ENCODE data around the gene HECTD4. TPM values are rescaled to one million over a fixed set of nuclear protein-coding genes. Genes with fewer than 3 reads are reported as not detected.
"Not testable (repeated sequence)": the region's sequence is repeated elsewhere in the genome, so short reads cannot be mapped to it uniquely, and the experiment has no call there.

Gene HECTD4
- total RNA-seq, 1 donor from 2014 or later: 63.3 TPM

DNA sequence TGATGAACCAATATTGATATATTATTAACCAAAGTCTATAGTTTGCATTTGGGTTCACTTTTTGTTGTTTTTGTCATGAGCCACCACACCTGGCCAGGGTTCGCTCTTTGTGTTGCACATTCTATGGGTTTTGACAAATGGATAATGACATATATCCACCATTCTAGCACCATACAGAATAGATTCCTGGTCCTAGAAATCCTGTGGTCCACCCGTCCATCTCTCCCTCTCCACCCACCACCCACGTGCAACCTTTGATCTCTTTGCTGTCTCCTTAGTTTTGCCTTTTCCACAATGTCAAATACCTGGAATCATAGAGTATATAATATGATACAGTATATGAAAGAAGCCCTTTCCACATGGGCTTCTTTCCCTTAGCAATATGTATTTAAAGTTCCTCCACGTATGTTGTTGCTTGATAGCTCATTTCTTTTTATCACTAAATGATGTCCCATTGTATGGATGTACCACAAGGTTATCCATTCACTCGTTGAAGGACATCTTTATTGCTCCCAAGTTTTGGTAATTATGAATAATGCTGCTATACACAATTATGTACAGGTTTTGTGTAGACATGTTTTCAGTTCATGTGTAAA lies 19.8 kb upstream of the HECTD4 start:
- Mint-ChIP-seq H3K27ac (ENCODE audit: unreplicated experiment) (no peak overlapping the region), H3K36me3 (ENCODE audit: unreplicated experiment) (peaks cover 19% of the 10 kb centered on the region), H3K27me3 (ENCODE audit: unreplicated experiment) (no peaks in the 10 kb centered on the region), H3K4me3 (ENCODE audit: unreplicated experiment) (no peak overlapping the region), H3K9me3 (ENCODE audit: unreplicated experiment) (no peaks in the 10 kb centered on the region), H3K4me1 (ENCODE audit: unreplicated experiment) (peaks cover 1% of the 10 kb centered on the region)
- TF ChIP-seq, protein P1, sequence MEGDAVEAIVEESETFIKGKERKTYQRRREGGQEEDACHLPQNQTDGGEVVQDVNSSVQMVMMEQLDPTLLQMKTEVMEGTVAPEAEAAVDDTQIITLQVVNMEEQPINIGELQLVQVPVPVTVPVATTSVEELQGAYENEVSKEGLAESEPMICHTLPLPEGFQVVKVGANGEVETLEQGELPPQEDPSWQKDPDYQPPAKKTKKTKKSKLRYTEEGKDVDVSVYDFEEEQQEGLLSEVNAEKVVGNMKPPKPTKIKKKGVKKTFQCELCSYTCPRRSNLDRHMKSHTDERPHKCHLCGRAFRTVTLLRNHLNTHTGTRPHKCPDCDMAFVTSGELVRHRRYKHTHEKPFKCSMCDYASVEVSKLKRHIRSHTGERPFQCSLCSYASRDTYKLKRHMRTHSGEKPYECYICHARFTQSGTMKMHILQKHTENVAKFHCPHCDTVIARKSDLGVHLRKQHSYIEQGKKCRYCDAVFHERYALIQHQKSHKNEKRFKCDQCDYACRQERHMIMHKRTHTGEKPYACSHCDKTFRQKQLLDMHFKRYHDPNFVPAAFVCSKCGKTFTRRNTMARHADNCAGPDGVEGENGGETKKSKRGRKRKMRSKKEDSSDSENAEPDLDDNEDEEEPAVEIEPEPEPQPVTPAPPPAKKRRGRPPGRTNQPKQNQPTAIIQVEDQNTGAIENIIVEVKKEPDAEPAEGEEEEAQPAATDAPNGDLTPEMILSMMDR (IDR thresholded peaks at IDR 0.05): no peak
- DNase-seq (ENCODE audit: extremely low spot score, unreplicated experiment): no peak

DNA sequence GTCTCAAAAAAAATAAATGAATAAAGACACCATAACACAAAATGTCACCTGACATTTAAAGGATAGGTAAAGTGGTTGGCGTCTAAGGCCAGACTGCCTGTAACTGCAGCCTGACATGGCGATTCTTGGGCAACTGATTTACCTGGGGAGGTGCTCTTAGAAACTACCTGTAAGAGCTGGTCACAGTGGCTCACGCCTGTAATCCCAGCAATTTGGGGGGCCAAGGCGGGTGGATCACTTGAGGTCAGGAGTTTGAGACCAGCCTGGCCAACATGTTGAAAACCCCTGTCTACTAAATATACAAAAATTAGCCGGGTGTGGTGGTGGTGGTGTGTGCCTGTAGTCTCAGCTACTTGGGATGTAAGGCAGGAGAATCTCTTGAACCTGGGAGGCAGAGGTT lies 18.8 kb upstream of the HECTD4 start:
- H3K4me3 Mint-ChIP-seq (ENCODE audit: unreplicated experiment): no peak overlapping the region
- no peak for DNase-seq (ENCODE audit: extremely low spot score, unreplicated experiment)
- peaks cover 9% of the 10 kb centered on the region for H3K27me3 Mint-ChIP-seq (ENCODE audit: unreplicated experiment)
- TF ChIP-seq, protein P1 (IDR thresholded peaks at IDR 0.05): no peak
- H3K9me3 Mint-ChIP-seq (ENCODE audit: unreplicated experiment): no peaks in the 10 kb centered on the region
- no peak overlapping the region for H3K27ac Mint-ChIP-seq (ENCODE audit: unreplicated experiment)
- peaks cover 12% of the 10 kb centered on the region for H3K36me3 Mint-ChIP-seq (ENCODE audit: unreplicated experiment)
- no peaks in the 10 kb centered on the region for H3K4me1 Mint-ChIP-seq (ENCODE audit: unreplicated experiment)

DNA sequence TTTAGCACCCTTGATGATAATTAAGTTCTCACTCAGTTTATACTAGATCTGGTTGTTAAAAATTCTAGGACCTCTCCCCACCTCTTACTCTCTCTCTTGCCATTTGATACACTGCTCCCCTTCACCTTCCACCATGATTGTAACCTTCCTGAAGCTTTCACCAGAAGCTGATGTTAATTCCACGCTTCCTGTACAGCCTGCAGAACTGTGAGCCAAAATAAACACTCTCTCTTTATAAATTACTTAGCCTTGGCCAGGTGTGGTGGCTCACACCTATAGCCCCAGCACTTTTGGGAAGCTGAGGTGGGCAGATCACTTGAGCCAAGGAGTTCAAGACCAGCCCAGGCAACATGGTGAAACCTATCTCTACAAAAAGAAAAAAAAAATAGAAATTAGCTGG lies 11.1 kb upstream of the HECTD4 start:
- H3K4me1 Mint-ChIP-seq (ENCODE audit: unreplicated experiment): no peaks in the 10 kb centered on the region
- no peak overlapping the region for H3K27ac Mint-ChIP-seq (ENCODE audit: unreplicated experiment)
- H3K4me3 Mint-ChIP-seq (ENCODE audit: unreplicated experiment): no peak overlapping the region

DNA sequence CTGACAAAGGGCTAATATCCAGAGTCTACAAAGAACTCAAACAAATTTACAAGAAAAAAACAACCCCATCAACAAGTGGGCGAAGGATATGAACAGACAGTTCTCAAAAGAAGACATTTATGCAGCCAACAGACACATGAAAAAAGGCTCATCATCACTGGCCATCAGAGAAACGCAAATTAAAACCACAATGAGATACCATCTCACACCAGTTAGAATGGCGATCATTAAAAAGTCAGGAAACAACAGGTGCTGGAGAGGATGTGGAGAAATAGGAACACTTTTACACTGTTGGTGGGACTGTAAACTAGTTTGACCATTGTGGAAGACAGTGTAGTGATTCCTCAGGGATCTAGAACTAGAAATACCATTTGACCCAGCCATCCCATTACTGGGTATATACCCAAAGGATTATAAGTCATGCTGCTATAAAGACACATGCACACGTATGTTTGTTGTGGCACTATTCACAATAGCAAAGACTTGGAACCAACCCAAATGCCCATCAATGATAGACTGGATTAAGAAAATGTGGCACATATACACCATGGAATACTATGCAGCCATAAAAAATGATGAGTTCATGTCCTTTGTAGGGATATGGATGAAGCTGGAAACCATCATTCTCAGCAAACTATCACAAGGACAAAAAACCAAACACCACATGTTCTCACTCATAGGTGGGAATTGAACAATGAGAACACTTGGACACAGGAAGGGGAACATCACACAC lies 7.9 kb upstream of the HECTD4 start:
- not testable (repeated sequence) for H3K9me3 Mint-ChIP-seq (ENCODE audit: unreplicated experiment); H3K27ac Mint-ChIP-seq (ENCODE audit: unreplicated experiment); H3K36me3 Mint-ChIP-seq (ENCODE audit: unreplicated experiment); H3K4me1 Mint-ChIP-seq (ENCODE audit: unreplicated experiment); DNase-seq (ENCODE audit: extremely low spot score, unreplicated experiment); H3K27me3 Mint-ChIP-seq (ENCODE audit: unreplicated experiment); H3K4me3 Mint-ChIP-seq (ENCODE audit: unreplicated experiment)

More for the DNA sequence above, 11.1 kb upstream of the HECTD4 start:
- DNase-seq (ENCODE audit: extremely low spot score, unreplicated experiment): no peak
- Mint-ChIP-seq H3K27me3 (ENCODE audit: unreplicated experiment) (peaks cover 16% of the 10 kb centered on the region), H3K36me3 (ENCODE audit: unreplicated experiment) (no peaks in the 10 kb centered on the region), H3K9me3 (ENCODE audit: unreplicated experiment) (no peaks in the 10 kb centered on the region)
- TF ChIP-seq, protein P1 (IDR thresholded peaks at IDR 0.05): no peak

DNA sequence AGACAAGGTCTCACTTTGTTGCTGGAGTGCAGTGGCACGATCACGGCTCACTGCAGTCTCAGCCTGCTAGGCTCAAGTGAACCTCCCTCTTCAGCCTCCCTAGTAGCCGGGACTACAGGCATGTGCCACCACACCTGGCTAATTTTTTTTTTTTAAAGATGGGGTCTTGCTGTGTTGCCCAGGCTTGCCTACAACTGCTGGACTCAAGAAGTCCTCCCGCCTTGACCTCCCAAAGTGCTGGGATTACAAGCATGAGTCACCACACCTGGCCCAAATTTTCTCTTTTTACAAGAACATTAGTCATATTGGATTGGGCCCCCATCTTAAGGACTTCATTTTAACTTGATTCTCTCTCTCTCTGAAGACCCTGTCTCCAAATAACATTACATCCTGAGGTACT lies 7.0 kb upstream of the HECTD4 start:
- H3K4me1 Mint-ChIP-seq (ENCODE audit: unreplicated experiment): peaks cover 5% of the 10 kb centered on the region
- H3K27ac Mint-ChIP-seq (ENCODE audit: unreplicated experiment): no peak overlapping the region
- H3K36me3 Mint-ChIP-seq (ENCODE audit: unreplicated experiment): no peaks in the 10 kb centered on the region
- peaks cover 7% of the 10 kb centered on the region for H3K27me3 Mint-ChIP-seq (ENCODE audit: unreplicated experiment)
- H3K9me3 Mint-ChIP-seq (ENCODE audit: unreplicated experiment): no peaks in the 10 kb centered on the region
- H3K4me3 Mint-ChIP-seq (ENCODE audit: unreplicated experiment): no peak overlapping the region
- no peak for DNase-seq (ENCODE audit: extremely low spot score, unreplicated experiment)
- TF ChIP-seq, protein P1 (IDR thresholded peaks at IDR 0.05): no peak
